Activated B cell treated with CpG ODN at 0.5 μM for 24 hours (primary cell): Measurements from ENCODE around the gene FHDC1. TPM values are rescaled to one million over a fixed set of nuclear protein-coding genes. Genes with fewer than 3 reads are reported as not detected.

Source experiments
- ATAC-seq: fragments of 200-7000 bp; cut with Tn5 transposase; one replicate; pipeline ENCODE4 v1.10.0; 2021; ENCODE audit warnings: low read depth, mild to moderate bottlenecking, moderate library complexity
- CTCF ChIA-PET: fragments of 350-600 bp; sonication (Branson Sonifier 250); formaldehyde crosslinking; loops from one replicate; lab custom pipeline; 2021; ENCODE audit warnings: antibody characterized with exemption; lab: Charles Lee
- POLR2A ChIA-PET: fragments of 350-600 bp; sonication (Branson Sonifier 250); formaldehyde crosslinking; loops from one replicate; lab custom pipeline; 2021; ENCODE audit warnings: antibody characterized with exemption; lab: Charles Lee
- DNase-seq: peaks from one replicate; pipeline ENCODE4 v3.0.0; 2022
- H3K27ac Mint-ChIP-seq: one replicate; pipeline ENCODE4 v1.8.0; 2020; ENCODE audit warnings: mixed read lengths
- H3K27me3 Mint-ChIP-seq: one replicate; pipeline ENCODE4 v1.8.0; 2021; ENCODE audit warnings: mixed read lengths
- H3K36me3 Mint-ChIP-seq: one replicate; pipeline ENCODE4 v1.8.0; 2021; ENCODE audit warnings: low read depth, mixed read lengths
- H3K4me1 Mint-ChIP-seq: one replicate; pipeline ENCODE4 v1.8.0; 2021; ENCODE audit warnings: mixed read lengths
- H3K4me3 Mint-ChIP-seq: one replicate; pipeline ENCODE4 v1.8.0; 2020; ENCODE audit warnings: mild to moderate bottlenecking, mixed read lengths
- H3K9me3 Mint-ChIP-seq: one replicate; pipeline ENCODE4 v1.8.0; 2020; ENCODE audit warnings: mixed read lengths
- intact Hi-C: fragments of 100-400 bp; cut with micrococcal nuclease; formaldehyde crosslinking; loops from one replicate; pipeline ENCODE4 v1.15.1; 2024
- total RNA-seq: library from RNA; stranded (reverse); gene quantifications from 2 replicates; pipeline ENCODE4 v1.2.3, GENCODE V29; 2022
- TF ChIP-seq, protein P1 (sequence below): fragments of 200-600 bp; IDR thresholded peaks from one replicate; pipeline ENCODE4 v1.8.0; 2022; ENCODE audit warnings: antibody characterized with exemption, mild to moderate bottlenecking

The FHDC1 gene
- total RNA-seq, 1 donor from 2014 or later = 0.33 TPM

DNA sequence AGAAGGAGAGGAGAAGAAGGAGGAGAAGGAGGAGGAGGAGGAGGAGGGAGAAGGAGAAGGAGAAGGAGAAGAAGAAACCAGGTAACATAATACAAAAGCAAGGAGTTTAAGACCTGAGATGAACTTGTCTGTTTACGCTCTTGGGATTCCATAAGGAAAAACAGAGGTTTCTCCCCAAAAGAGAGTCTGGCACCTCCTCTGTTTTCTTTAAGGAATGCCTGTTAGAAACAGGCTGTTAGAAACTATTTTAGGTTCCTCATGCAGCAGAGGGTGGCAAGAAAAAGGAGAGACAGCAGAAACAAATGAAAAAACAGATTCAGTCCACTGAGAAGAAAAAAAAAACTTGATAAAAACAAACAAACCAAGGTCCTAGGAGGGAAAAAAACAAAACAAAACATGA is 10.3 kb upstream of the FHDC1 start:
- H3K9me3 Mint-ChIP-seq = peaks cover under 1% of the 10 kb centered on the region
- TF ChIP-seq, protein P1, sequence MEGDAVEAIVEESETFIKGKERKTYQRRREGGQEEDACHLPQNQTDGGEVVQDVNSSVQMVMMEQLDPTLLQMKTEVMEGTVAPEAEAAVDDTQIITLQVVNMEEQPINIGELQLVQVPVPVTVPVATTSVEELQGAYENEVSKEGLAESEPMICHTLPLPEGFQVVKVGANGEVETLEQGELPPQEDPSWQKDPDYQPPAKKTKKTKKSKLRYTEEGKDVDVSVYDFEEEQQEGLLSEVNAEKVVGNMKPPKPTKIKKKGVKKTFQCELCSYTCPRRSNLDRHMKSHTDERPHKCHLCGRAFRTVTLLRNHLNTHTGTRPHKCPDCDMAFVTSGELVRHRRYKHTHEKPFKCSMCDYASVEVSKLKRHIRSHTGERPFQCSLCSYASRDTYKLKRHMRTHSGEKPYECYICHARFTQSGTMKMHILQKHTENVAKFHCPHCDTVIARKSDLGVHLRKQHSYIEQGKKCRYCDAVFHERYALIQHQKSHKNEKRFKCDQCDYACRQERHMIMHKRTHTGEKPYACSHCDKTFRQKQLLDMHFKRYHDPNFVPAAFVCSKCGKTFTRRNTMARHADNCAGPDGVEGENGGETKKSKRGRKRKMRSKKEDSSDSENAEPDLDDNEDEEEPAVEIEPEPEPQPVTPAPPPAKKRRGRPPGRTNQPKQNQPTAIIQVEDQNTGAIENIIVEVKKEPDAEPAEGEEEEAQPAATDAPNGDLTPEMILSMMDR = no peak
- DNase-seq (no peak), ATAC-seq (no peak)
- peaks cover 4% of the 10 kb centered on the region for H3K27me3 Mint-ChIP-seq
- no peak overlapping the region for H3K27ac Mint-ChIP-seq
- ChIA-PET POLR2A (no interaction called here), CTCF (no interaction called here)
- H3K4me3 Mint-ChIP-seq = no peak overlapping the region
- intact Hi-C loops = no loop called here
- peaks cover 9% of the 10 kb centered on the region for H3K4me1 Mint-ChIP-seq
- H3K36me3 Mint-ChIP-seq = peaks cover 2% of the 10 kb centered on the region

DNA sequence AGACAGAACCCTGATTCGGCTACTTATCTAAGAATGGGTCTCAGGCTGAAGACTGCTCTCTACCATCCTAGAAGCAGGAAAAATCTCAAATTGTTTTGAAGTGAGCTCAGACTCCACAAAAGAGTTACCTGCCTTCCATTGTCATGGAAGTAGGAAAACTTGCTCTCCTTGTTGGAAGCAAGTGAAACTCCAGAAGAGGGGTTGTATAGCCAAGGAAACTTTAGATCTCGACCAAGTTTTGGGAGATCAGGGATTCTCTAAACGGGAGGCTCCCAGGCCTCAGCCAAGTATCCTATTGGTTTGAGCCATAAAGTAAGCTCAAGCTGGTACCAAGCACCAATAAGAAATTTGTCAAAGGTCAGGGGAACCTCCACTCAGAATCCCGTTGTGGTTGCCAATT is 9.2 kb upstream of the FHDC1 start:
- H3K4me3 Mint-ChIP-seq = no peak overlapping the region
- ATAC-seq (no peak), DNase-seq (no peak)
- TF ChIP-seq, protein P1 = no peak
- H3K36me3 Mint-ChIP-seq = no peaks in the 10 kb centered on the region
- ChIA-PET CTCF (no interaction called here), POLR2A (no interaction called here)
- H3K27me3 Mint-ChIP-seq = peaks cover 3% of the 10 kb centered on the region
- intact Hi-C loops = no loop called here
- H3K27ac Mint-ChIP-seq = no peak overlapping the region
- peaks cover 9% of the 10 kb centered on the region for H3K4me1 Mint-ChIP-seq
- H3K9me3 Mint-ChIP-seq = no peaks in the 10 kb centered on the region

DNA sequence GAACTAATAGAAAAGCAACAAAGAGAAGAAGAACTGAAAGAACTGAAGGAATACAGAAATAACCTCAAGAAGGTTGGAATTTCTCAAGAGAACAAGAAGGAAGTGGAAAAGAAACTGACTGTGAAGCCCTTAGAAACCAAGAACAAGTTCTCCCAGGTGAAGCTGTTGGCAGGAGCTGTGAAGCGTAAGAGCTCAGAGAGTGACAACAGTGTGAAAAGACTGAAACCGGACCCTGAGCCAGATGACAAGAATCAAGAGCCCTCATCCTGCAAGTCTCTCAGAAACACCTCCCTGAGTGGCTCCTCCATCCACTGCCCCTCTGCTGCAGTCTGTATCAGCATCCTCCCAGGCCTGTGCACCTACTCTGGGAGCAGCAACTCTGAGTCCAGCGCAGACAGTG is 8.4 kb upstream of the FHDC1 start:
- intact Hi-C loops = no loop called here

DNA sequence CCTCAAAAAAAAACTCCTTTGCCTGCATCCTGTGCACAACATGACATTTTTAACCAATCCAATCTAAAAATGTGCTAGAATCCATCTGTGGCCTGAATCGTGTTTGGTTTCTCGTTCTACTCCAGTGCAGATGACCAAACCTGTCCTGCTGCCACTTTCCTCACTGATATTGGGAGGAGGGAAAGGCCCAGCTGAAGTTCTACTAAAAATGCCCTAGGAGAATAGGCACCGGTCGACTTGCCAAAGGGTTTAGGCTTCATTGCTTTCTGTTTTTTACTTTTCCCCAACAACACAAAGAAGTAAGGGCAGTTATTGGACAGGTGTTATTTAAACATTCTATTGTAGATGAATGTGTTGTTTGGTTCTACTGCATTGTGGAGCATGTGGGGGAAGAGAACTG is 7.8 kb upstream of the FHDC1 start:
- H3K4me1 Mint-ChIP-seq = peaks cover 9% of the 10 kb centered on the region

More for the DNA sequence above, 8.4 kb upstream of the FHDC1 start:
- DNase-seq (no peak), ATAC-seq (no peak)
- Mint-ChIP-seq H3K4me1 (peaks cover 9% of the 10 kb centered on the region), H3K36me3 (no peaks in the 10 kb centered on the region), H3K27me3 (peaks cover 3% of the 10 kb centered on the region), H3K4me3 (no peak overlapping the region), H3K27ac (no peak overlapping the region), H3K9me3 (no peaks in the 10 kb centered on the region)
- TF ChIP-seq, protein P1 = no peak
- ChIA-PET POLR2A (no interaction called here), CTCF (no interaction called here)

DNA sequence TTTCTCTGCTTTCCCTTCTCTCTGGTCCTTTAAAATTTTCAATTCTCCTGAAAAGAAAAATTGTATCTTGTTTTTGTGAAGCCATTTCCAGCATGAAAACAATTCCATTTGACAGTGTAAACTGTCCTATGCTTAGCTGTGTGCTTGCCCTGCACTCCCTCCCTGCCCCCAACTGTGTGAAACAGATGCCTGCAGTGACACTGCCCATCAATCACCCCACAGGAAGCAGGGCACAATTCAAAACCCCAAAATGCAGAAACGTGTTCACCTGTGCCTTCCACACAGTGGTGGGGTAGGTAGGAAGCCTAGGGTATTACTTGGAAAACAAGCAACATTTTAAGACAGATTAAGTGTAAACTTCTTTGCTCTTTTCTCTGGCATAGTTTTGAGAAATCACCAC is 6.2 kb upstream of the FHDC1 start:
- Mint-ChIP-seq H3K27ac (no peak overlapping the region), H3K27me3 (peaks cover 18% of the 10 kb centered on the region), H3K36me3 (no peaks in the 10 kb centered on the region), H3K4me3 (no peak overlapping the region), H3K9me3 (no peaks in the 10 kb centered on the region), H3K4me1 (peaks cover 9% of the 10 kb centered on the region)
- TF ChIP-seq, protein P1 = no peak
- ChIA-PET CTCF (no interaction called here), POLR2A (no interaction called here)
- ATAC-seq = no peak
- intact Hi-C loops = no loop called here
- DNase-seq = no peak

More for the DNA sequence above, 7.8 kb upstream of the FHDC1 start:
- no peak overlapping the region for H3K4me3 Mint-ChIP-seq
- no peaks in the 10 kb centered on the region for H3K9me3 Mint-ChIP-seq
- no peaks in the 10 kb centered on the region for H3K36me3 Mint-ChIP-seq
- H3K27me3 Mint-ChIP-seq = peaks cover 5% of the 10 kb centered on the region
- ATAC-seq = no peak
- DNase-seq = no peak
- ChIA-PET CTCF (no interaction called here), POLR2A (no interaction called here)
- H3K27ac Mint-ChIP-seq = no peak overlapping the region
- intact Hi-C loops = no loop called here
- TF ChIP-seq, protein P1 = no peak
